Measurements from ENCODE around the gene SLAMF6. TPM values are rescaled to one million over a fixed set of nuclear protein-coding genes. Genes with fewer than 3 reads are reported as not detected.

The SLAMF6 gene
- total and polyA plus RNA-seq, 4 donors, result 0.76 to 1.2 (median 0.92) TPM

GRCh38 chr1:160546942-160547341 is 23.9 kb upstream of the SLAMF6 start:
- Histone ChIP-seq H3K27ac (ENCODE audit: low read depth in 1 of 2, low read length in 2 of 2) (no peak overlapping the region), H3K9me3 (ENCODE audit: control insufficient read depth in 4 of 4, low read length in 3 of 4) (no peaks in the 10 kb centered on the region), H3K27me3 (ENCODE audit: control insufficient read depth in 4 of 4, insufficient read depth in 4 of 4, low read length in 3 of 4) (no peaks in the 10 kb centered on the region), H3K36me3 (ENCODE audit: control insufficient read depth in 4 of 4, insufficient read depth in 3 of 4, low read depth in 1 of 4, low read length in 3 of 4) (no peaks in the 10 kb centered on the region), H3K4me1 (ENCODE audit: control insufficient read depth in 4 of 4, insufficient read depth in 4 of 4, low read length in 3 of 4) (peaks cover 2 to 23% (median 16%) of the 10 kb centered on the region in 4 donors), H3K4me3 (ENCODE audit: low read depth in 1 of 3, low read length in 3 of 3) (no peak overlapping the region), H3K9ac (ENCODE audit: low read depth in 1 of 2, low read length in 2 of 2) (no peak overlapping the region)
- no peak for DNase-seq (ENCODE audit: low spot score)
- WGBS, result 89% methylated on average over 2 of the region's 2 CpGs
- TF ChIP-seq RXRA (IDR thresholded peaks at IDR 0.05) (peak in 1 of 2 donors; percentile 13), YY1 (IDR thresholded peaks at IDR 0.05) (no peak), FOXA1 (IDR thresholded peaks at IDR 0.05) (no peak), ATF3 (IDR thresholded peaks at IDR 0.05) (no peak), REST (IDR thresholded peaks at IDR 0.05) (no peak), JUND (IDR thresholded peaks at IDR 0.05) (no peak), RAD21 (IDR thresholded peaks at IDR 0.05) (no peak)

- TF ChIP-seq RAD21 (IDR thresholded peaks at IDR 0.05) (peak; percentile 49 to 70), YY1 (IDR thresholded peaks at IDR 0.05) (peak; percentile 41), NR2F2 (IDR thresholded peaks at IDR 0.05) (no peak), CTCF (IDR thresholded peaks at IDR 0.05; ENCODE audit: low read depth, low read length, missing input control) (peak; percentile 37)
- Histone ChIP-seq H3K4me1 (ENCODE audit: control insufficient read depth in 4 of 4, insufficient read depth in 4 of 4, low read length in 3 of 4) (peaks cover 5 to 43% (median 37%) of the 10 kb centered on the region in 4 donors), H3K4me3 (ENCODE audit: low read depth in 1 of 3, low read length in 3 of 3) (no peak overlapping the region), H3K9ac (ENCODE audit: low read depth in 1 of 2, low read length in 2 of 2) (no peak overlapping the region), H3K27ac (ENCODE audit: low read depth in 1 of 2, low read length in 2 of 2) (no peak overlapping the region), H3K27me3 (ENCODE audit: control insufficient read depth in 4 of 4, insufficient read depth in 4 of 4, low read length in 3 of 4) (no peaks in the 10 kb centered on the region), H3K9me3 (ENCODE audit: control insufficient read depth in 4 of 4, low read length in 3 of 4) (no peaks in the 10 kb centered on the region), H3K36me3 (ENCODE audit: control insufficient read depth in 4 of 4, insufficient read depth in 3 of 4, low read depth in 1 of 4, low read length in 3 of 4) (no peaks in the 10 kb centered on the region)
- 96% methylated on average over 1 of the region's 1 CpG for WGBS
- DNase-seq (ENCODE audit: low spot score), result no peak
Measured at GRCh38 chr1:160544647-160545046, 21.6 kb upstream of the SLAMF6 start.

GRCh38 chr1:160542303-160542945 is 19.4 kb upstream of the SLAMF6 start:
- H3K4me1 ChIP-seq (ENCODE audit: control insufficient read depth in 4 of 4, insufficient read depth in 4 of 4, low read length in 3 of 4), result peaks cover 5 to 54% (median 47%) of the 10 kb centered on the region in 4 donors
- H3K9me3 ChIP-seq (ENCODE audit: control insufficient read depth in 4 of 4, low read length in 3 of 4), result no peaks in the 10 kb centered on the region
- WGBS, result under 1% methylated on average over 2 of the region's 2 CpGs
- no peaks in the 10 kb centered on the region for H3K36me3 ChIP-seq (ENCODE audit: control insufficient read depth in 4 of 4, insufficient read depth in 3 of 4, low read depth in 1 of 4, low read length in 3 of 4)
- no peak overlapping the region for H3K9ac ChIP-seq (ENCODE audit: low read depth in 1 of 2, low read length in 2 of 2)
- no peaks in the 10 kb centered on the region for H3K27me3 ChIP-seq (ENCODE audit: control insufficient read depth in 4 of 4, insufficient read depth in 4 of 4, low read length in 3 of 4)
- no peak for DNase-seq (ENCODE audit: low spot score)
- TF ChIP-seq JUND (IDR thresholded peaks at IDR 0.05), result peak; percentile 25 to 53
- TF ChIP-seq HNF4A (conservative IDR thresholded peaks at IDR 0.05), result peak in 1 of 2 donors; percentile 51
- TF ChIP-seq FOXA2 (IDR thresholded peaks at IDR 0.05), result no peak
- peak; percentile 19 for TF ChIP-seq SP1 (IDR thresholded peaks at IDR 0.05)
- TF ChIP-seq REST (IDR thresholded peaks at IDR 0.05), result no peak
- TF ChIP-seq NR2F2 (IDR thresholded peaks at IDR 0.05), result no peak
- TF ChIP-seq YY1 (IDR thresholded peaks at IDR 0.05), result peak; percentile 14
- TF ChIP-seq RXRA (IDR thresholded peaks at IDR 0.05), result peak in 1 of 2 donors; percentile 5
- no peak for TF ChIP-seq MAX (IDR thresholded peaks at IDR 0.05)
- H3K27ac ChIP-seq (ENCODE audit: low read depth in 1 of 2, low read length in 2 of 2), result peak overlapping the region in 1 of 2 donors; percentile 2
- no peak overlapping the region for H3K4me3 ChIP-seq (ENCODE audit: low read depth in 1 of 3, low read length in 3 of 3)

Measured in liver (tissue), 9 donors.